ENCODE data around the gene CTNNA2. TPM values are rescaled to one million over a fixed set of nuclear protein-coding genes. Genes with fewer than 3 reads are reported as not detected.
"Not testable (repeated sequence)": the region's sequence is repeated elsewhere in the genome, so short reads cannot be mapped to it uniquely, and the experiment has no call there.

CTNNA2 gene
- polyA plus RNA-seq, 12 donors, result 0.20 to 3.7 (median 0.85) TPM; not detected in 1

DNA sequence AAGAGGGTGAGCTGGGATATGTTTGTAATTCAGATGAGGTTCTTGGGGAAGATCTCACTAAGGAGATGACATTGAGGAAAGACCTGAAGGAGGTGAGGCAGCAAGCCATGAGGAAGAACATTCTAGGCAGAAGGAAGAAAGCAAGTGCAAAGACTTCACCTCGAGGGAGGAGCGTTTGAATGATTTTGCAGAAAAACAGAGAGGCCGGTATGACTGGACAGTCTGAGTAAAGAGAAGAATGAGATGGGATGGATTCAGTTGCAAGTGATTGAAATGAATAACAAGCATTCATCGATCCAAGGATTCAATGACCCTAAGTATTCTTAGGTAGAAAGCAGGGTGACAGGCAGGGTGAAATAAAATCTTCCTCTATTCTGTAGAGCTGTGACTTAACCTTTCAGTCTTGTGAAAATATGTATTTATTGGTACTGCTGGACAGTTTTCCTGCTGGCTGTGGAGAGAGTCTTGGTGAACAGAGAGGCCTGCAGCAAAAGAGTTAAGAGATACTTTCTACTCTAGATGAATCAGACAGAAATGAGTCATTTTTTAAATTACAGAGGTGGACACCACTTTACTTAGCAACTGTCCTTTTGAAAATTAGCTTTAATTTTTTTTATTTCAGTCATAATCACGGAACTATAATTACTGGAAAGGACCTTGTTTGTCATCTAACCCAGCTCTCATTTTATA lies 513.3 kb downstream of the CTNNA2 start:
- DNase-seq, result no peak

DNA sequence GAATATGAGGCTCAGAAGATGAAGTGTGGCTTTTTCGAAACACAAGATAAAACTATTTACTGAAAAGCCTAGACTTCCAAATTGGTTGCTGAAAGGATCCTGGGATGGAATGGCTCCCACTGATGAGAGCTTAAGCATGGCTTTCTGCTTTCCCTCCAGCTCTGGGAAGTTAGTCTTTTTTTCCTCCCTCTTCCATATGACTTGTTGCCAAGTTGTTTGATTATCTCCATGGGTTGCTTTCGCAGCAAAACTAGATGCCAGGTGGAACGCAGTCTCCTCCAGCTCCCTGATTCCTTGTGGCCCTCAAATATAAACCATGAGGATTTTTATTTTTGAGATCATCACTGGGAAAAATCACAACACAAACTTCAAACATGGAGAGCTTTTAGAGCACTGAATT lies 515.2 kb downstream of the CTNNA2 start:
- no peak for DNase-seq

DNA sequence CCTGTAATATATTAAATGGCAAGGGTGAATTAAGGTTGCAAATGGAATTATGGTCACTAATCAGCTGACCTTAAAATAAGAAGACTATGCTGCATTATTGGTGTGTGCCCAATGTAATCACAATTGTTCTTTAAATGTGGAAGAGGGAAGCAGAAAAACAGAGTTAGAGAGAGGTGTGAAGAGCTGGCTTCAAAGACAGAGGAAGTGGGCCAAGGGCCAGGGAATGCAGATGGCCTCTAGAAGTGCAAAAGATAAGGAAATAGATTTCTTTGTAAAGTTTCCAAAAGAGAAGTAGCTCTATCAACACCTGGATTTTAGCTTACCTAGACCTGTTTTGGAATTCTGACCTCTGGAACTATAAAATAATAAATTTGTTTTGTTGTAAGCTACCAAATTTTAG lies 515.7 kb downstream of the CTNNA2 start:
- DNase-seq, result no peak

DNA sequence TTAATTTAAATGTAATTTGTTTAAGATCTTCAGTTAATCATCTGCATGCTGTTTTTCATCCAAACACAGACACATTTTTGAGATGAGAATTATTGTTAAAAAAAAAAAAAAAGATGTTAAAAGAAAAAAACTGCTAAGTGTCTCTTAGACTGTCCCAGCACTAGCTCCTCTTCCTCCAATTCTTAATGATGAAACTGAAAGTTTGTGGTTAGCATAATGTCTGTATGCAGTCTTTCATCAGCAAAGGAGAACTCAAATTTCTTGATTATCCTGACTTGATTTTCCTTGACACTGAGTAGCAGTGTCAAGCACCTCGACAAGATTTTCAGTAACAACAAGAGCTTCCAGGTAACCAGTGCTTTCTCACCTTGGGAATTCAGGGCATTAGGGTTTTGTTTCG lies 517.3 kb downstream of the CTNNA2 start:
- DNase-seq, result no peak

DNA sequence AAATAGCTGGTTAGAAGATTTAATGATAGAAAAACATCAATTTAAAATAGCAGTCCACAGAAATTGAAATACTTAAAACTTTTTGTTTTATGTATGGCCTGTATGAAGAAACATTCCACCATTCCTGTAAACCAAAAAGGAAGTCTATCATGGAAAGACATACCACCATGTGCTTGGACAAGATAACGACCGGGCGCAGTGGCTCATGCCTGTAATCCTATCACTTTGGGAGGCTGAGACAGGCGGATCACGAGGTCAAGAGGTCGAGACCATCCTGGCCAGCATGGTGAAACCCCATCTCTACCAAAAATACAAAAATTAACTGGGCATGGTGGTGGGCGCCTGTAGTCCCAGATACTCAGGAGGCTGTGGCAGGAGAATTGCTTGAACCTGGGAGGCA lies 519.8 kb downstream of the CTNNA2 start:
- DNase-seq, result not testable (repeated sequence)

DNA sequence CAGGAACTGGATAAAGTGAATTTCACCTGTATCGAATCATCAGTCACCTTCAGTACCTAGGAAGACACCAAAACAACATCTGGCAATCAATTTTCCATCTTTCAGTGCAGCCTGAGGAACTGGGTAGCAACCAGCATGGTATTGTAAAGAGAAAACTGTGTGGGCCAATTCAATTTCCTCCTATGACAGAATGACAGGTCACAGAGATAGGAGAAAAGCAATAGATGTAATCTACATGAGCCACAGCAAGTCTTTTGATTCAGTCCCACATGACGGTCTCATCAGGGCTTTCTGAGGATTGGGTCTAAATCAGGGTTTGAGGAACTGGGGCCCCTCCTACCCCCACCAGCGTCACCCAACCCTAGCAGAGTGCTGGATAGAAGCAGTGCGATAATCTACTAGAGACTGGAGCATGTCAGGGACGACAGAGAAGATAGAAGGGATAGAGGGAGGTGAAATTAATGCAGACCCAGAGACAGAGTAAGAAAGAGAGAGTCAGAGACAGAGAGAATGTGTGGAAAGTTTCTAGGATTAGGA lies 523.0 kb downstream of the CTNNA2 start:
- no peak for DNase-seq

DNA sequence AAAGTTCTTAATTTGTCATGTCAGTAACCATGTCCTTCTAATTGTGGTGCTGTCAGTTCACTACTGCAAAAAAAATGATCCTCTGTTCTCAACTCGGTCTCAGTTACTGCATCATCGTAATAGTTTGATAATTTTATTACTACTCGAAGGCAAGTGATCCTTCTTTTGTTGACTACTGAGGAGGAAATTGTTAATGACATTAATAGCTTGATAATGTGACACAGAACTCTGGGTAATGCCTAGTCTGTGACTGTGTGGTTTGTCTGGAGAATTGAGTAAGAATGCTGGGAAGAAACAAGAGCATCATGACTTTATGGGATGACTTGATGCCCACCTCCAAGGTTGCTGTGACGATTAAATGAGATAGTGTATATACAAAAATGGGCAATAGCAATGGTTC lies 524.5 kb downstream of the CTNNA2 start:
- no peak for DNase-seq

DNA sequence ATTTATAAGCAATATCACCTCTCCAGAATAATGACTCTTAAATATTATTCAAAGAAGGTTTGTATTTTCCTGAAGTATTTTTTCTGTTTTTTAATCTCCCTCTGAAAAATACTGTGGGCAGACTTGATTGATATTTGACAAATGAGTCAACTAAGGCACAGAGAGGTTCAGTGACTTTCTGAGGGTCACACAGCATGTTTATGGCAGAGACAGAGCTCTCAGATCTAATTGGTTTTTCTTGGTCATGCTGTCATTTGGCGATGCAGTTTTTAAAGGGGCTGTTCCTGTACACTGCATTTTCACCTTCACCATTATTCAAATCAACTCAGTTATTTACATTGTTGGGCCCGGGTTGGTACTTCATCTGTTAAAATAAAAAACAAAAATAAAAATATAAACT lies 527.4 kb downstream of the CTNNA2 start:
- no peak for DNase-seq

DNA sequence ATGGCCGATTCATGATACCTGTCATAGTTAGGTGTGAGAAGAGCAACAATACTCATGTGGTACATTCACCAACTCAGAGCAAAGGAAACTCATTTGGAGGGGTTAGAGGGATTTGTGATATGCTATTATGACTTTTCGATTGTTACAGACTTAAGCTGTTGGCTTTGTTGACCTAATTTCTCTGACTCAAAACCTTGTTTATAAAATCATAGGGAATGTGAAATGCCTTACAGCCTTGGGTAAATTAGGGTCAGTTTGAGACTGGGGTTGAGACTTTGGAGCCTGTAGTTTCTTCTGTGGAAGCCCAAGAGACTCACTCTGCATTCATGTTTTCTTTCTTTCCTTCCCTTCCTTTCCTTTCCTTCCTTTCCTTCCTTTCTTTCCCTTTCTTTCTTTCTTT lies 529.8 kb downstream of the CTNNA2 start:
- DNase-seq, result no peak

DNA sequence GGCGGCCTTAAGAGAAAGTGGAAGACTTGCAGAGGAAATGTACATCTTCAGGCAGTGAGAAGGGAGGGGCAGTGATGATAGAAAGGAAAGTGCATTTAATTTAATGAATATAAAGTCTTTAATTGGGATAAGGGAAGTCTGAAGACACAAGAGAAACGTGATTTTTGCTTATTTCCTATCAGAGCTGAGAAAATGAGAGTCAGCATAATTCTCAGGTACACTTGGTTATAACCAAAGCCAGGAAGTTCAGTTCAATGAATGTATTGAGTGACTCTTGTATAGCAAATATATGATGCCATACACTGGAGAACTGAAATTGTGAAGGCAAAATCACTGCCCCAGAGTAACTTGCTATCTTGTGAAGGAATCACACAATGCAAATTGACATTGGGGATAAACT lies 535.4 kb downstream of the CTNNA2 start:
- DNase-seq, result no peak

DNA sequence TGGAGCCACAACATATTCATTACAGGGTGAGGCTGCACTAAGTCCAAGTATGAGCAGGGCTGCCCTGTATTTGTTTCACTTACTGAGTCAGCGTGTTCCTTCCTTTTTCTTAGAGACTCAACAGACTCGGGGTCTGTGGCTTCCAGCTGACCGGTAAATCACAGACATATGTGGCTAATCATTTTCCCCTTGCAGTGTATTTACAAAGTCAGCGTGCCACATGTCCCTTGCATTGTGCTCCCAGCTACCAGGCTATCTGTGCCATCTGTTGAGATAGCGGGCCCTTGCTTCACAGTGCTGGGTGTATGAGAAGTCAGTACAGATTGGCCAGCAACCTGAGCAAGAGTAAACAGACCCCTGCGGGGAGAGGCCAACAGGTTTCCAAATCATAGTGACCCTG lies 537.4 kb downstream of the CTNNA2 start:
- DNase-seq, result no peak

DNA sequence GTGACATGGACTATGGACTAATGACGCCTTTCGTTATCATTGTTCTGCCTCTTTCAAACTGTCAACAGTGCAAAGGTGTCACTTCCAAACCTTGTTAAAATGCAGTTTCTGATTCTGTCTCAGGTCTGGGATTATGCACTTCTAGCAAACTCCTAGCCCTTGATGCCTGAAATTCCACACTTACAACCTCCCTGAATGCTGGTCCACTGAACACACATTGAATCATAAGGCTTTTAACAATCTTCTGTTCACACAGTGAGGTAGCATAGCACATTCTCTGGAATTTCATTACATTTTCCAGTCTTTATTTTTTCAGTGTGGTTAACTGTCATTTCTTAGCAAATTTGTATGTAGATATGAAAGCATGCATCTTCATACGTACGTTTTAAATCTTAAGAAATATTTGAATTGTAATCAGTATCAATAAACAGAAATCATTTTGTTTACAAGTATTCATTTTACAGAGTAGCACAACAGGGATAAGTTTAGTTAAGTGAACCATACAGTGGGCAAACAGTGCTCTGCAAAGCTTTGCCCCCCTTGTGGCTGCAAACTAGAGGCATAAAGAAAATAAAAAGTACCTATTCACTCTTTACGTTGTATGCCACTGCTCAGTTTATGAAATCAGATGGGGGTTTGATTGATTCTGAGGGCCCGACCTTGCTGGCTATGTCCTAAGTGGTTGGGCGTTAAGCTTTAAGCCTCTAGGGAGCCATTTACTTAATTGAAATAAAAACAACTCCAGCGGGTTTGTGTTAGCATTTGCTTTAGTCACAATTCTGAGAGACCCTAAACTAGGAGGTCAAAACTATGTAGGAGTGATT lies 540.9 kb downstream of the CTNNA2 start:
- DNase-seq, result no peak

DNA sequence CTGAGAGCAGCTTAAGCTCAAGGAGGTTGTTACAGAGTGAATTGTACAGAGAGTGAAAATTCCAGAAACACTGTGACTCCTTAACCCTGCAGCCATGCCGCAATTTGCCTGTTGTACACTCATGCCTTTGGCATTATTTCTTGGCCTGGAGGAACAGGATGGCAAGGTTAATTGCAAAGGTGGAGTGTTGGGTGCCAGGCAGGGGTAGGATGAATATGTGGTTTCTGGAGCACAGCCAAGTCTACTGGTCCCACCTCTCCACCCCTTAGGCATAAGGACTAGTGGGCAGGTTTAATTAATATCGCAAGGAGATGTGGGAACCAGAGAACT lies 541.5 kb downstream of the CTNNA2 start:
- no peak for DNase-seq

DNA sequence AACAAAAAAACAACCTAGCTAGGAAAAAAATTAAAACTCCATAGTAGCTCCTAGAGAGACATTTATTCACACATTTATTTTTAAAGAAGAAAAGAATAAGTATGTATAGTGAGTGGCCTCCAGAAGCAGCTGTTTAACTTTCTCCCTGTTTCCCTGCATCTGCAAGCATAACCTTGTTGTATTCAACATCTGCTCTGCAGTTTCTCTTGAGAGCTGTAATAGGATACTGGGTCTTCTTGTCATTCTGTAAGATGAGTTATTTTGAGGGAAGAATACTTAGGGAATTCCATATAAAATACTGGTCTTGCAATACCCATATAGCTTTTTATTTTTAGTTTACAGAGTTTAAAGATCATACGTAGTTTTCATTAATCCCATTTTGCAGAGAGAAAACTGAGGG lies 545.1 kb downstream of the CTNNA2 start:
- DNase-seq, result no peak

DNA sequence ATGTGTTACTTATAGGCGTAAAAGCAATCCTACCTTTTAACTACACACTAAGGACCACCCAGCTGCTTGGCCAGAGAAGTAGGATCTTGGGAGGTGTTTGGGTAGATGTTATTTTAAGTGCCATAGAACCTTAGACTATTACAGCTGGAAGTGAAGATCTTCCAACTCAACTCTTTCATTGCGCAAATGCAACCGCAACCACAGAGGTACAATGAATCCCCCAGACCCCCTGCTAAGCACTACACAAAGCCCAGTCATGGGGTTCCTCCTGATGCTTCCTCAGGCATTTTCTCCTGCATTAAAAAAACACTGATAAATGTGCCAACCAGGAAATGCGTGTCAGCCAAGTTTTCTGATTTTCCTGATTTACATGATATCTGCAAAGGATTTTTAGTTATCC lies 545.7 kb downstream of the CTNNA2 start:
- DNase-seq, result no peak

DNA sequence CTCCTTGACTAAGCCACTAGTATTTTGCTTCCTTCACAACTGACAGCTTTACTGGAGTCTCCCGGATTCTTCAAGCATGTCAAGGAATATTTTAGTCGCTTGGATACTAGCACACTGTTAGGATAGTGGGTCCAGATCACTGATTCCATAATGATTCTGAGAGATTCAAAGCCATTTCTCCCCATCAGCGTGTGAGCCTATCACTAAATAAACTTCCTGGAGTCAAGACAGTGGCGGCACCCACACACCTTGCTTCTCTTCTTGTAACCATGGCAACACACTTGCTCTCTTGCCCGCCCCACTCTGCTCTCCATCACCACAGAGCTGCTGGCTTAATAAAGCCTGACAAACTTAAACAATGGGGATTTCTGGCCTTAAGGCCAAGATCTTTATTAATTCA lies 546.6 kb downstream of the CTNNA2 start:
- DNase-seq, result no peak

DNA sequence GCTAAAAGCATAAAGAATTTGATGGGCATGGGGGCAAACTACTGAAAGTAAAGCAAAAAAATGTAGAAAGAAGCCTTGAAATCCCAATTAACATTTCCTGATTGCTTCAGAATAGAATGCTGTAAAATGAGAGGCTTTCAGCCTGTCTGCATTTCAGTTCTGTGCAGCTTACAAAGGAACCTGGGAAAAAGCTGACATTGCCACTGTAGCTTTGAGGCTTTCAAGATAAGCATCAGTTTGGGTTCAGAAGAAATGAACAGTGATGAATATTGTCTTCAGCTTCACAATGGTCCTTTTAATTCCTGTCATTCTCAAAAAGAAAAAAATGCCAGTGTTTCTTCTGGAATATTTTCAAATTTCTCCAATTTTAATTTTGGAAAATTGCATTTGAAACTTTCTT lies 549.0 kb downstream of the CTNNA2 start:
- no peak for DNase-seq

DNA sequence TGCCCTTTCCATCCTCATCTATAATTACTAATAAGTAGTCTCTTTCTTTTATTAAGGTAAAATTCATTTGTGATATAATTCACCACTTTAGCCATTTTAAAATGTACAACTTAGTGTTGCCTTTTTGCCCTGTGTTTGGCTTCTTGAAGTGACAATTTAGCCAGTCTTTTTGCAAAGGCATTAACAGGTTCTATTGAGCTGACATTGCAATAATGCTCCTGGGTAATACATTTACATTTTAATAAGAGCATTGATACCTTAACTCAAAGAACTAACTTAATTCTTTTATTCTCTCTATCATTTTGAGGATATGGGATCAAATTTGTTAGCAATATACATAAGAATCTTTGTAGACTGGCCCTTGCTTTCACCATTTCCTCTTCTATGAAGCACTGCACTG lies 549.4 kb downstream of the CTNNA2 start:
- DNase-seq, result no peak

DNA sequence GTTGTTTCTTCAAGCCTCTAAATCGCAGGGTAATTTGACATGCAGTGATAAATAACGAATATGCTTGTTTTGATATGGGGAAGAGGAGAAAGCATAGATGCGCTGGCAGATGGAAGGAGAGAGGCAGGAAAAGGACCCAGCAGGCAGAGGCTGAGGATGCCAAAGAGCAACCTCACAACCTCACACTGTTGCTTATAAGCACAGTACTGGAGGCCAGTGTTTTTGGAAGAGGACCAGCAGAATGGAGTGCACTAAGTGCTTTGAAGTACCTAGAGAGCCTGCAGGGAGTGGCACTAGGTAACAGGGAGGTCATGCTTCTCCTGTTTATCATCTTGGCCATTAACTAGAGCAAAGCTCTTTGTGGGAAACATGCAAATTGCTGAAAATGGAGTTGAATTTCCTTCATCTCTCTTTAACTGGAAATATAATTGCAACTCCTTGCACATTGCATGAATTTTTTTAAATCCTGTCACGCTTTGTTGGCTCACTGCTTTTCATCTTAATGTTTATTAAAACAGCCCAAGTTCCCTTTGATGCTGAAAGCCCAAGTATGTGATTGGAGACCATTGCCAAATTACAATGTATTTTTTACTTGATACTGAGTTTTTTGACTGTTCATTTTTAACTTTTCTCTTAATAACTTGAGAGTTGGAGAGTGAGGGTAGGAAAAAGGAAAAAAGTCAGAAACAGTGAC lies 555.3 kb downstream of the CTNNA2 start:
- no peak for DNase-seq

DNA sequence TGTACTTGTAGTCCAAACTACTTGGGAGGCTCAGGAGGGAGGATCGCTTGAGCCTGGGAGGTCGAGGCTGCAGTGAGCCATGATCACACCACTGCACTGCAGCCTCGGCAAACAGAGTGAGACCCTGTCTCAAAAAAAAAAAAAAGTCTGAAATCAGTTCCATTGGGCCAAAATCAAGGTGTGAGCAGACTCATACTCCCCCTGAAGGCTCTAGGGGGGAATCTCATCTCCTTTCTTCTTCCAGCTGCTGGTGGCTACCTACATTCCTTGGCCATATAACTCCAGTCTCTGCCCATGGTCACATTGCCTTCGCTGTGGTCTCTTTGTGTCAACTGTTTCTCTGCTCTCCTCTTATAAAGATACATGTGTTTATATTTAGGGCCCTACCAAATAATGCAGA lies 557.7 kb downstream of the CTNNA2 start:
- no peak for DNase-seq

DNA sequence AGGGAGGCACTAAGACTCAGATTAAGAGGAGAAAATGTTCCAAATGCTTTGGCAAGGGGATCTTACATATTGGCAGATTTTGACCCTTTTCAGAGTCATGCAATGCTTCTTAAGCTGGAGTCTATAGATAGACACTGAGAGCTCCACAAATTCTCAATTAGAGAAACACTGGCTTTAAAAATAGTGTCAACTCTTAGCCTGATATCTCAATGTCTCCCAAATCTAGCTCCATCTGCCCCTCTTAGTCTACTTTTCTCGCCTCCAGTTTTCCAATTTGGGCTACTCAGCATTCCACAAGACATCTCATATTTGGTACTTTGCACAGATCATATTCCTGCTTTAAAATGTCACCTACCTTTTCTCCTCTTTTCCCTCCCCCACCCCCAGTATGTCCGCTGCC lies 559.1 kb downstream of the CTNNA2 start:
- DNase-seq, result no peak

DNA sequence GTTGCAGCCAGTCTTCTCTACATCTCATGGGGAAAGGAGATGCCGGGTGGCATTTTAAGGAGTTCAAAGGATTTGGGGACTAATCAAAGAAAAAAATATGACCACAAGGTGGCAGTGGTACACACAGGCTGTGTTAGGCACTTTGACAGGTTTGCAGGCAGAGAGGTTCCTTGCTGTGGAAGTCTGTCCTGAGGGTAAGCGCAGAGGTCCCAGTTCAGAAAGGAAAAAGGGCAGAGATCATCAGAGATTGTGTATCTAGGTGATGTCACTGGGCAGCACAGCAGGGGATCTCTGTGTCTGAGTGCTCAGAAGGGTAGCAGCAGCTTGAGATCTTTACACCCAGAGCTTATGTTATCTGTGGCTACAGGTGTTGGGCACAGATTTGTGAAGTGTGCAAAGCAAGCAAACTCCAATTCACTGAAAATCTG lies 560.3 kb downstream of the CTNNA2 start:
- peak; percentile 45 for DNase-seq
